ENCODE results near the gene FGFR3.

- TF ChIP-seq, protein P1, sequence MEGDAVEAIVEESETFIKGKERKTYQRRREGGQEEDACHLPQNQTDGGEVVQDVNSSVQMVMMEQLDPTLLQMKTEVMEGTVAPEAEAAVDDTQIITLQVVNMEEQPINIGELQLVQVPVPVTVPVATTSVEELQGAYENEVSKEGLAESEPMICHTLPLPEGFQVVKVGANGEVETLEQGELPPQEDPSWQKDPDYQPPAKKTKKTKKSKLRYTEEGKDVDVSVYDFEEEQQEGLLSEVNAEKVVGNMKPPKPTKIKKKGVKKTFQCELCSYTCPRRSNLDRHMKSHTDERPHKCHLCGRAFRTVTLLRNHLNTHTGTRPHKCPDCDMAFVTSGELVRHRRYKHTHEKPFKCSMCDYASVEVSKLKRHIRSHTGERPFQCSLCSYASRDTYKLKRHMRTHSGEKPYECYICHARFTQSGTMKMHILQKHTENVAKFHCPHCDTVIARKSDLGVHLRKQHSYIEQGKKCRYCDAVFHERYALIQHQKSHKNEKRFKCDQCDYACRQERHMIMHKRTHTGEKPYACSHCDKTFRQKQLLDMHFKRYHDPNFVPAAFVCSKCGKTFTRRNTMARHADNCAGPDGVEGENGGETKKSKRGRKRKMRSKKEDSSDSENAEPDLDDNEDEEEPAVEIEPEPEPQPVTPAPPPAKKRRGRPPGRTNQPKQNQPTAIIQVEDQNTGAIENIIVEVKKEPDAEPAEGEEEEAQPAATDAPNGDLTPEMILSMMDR (IDR thresholded peaks at IDR 0.05 in 8 of 11, conservative IDR thresholded peaks at IDR 0.05 in 3 of 11) = no peak
- no peak for TF ChIP-seq POLR2A (IDR thresholded peaks at IDR 0.05)
- no peak for TF ChIP-seq POLR2AphosphoS5 (IDR thresholded peaks at IDR 0.05)
Measured at GRCh38 chr4:1750381-1751154, 42.5 kb upstream of the FGFR3 start.
